HG03039 (cell line): ENCODE results near the gene DNAJC8.

Source experiments
- ATAC-seq: cut with Tn5 transposase; IDR thresholded peaks from one replicate; pipeline ENCODE4 v1.9.1; 2021; ENCODE audit warnings: mild to moderate bottlenecking, moderate library complexity; ENCODE audit not compliant: unreplicated experiment

DNAJC8 gene

DNA sequence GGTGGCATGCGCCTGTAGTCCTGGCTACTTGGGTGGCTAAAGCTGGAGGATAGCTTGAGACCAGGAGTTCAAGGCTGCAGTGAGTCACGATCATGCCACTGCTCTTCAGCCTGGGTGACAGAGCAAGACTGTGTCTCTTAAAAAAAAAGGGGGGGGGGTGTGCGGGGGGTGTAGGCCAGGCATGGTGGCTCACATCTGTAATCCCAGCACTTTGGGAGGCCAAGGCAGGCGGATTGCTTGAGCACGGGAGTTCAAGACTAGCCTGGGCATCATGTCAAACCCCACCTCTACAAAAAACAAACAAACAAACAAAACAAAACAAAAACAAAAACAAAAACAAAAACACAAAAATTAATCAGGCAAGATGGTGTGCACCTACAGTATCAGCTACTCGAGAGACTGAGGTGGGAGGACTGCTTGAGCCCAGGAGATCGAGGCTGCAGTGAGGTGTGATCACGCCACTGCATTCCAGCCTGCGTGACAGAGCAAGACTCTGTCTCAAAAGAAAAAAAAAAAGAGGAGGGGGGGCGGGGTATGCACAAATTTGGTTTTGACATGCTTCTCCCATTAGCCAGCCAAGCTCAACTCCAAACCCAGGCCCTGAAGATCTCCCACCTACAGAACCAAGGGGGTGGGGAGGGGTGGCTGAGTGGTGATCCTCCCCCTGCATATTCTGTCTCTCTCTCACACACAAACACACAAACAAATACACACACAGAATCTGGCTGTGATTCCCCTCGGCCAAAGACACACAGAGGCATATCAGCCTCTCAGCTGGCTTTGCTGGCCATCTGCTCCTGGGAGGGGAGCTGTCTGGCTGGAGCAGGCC, 59.5 kb downstream of the DNAJC8 start:
- no peak for ATAC-seq

DNA sequence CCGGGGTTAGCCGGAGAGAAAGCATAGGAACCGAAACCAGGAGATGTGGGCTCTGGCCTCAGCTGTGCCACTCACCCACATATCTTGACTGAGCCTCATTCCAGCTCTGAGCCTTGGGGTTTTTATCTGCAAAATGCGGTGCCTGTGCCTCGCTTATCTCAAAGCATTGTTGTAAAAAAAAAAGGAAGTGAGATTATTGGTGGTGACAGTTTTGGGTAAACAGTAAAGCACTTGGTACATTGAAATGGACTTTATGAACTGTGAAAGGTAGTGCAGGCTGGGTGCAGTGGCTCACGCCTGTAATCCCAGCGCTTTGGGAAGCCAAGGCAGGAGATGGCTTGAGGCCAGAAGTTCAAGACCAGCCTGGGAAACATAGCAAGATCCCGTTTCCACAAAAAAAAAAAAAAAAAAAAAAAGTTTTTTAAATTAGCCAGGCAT, 60.1 kb downstream of the DNAJC8 start:
- ATAC-seq: peak; percentile 46

DNA sequence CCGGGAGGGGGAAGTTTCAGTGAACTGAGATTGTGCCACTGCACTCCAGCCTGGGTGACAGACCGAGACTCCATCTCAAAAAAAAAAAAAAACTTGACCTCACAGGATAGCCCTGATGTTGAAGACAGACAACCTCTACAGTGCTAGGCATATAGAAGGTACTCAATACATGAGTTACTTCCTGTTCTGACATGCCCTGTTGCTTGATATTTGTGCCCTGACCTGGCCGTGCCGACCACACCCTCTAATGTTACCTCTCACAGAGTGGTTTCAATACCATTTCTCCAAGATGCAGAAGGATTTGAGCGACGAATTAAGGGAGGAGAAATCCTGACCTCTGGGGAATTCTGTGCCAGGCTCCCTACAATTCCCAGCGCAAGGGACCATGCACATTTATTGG, 61.6 kb downstream of the DNAJC8 start:
- no peak for ATAC-seq

DNA sequence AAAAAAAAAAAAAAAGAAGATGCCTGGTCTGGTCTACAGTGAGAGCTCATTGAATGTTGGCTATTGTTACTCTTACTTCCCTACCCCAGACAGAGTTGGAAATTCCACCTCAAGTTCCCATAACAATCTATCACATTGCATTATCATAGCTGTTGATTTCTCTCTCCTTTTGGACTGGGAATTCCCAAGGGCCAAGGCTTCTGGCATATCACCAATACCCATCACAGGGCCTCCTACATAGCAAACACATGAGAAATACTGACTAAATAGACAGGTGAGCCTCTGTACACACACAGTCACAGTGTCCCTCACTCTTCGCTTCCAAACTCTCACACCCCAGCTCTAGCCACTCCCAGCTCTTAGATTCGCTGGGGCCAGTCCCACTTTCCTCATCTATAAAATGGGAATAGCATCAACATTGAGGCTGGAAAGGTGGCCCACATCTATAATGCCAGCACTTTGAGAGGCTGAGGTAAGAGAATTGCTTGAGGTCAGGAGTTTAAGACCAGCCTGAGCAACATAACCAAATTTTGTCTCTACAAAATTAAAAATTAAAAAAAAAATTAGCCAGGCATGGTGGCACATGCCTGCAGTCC, 62.7 kb downstream of the DNAJC8 start:
- ATAC-seq: no peak

DNA sequence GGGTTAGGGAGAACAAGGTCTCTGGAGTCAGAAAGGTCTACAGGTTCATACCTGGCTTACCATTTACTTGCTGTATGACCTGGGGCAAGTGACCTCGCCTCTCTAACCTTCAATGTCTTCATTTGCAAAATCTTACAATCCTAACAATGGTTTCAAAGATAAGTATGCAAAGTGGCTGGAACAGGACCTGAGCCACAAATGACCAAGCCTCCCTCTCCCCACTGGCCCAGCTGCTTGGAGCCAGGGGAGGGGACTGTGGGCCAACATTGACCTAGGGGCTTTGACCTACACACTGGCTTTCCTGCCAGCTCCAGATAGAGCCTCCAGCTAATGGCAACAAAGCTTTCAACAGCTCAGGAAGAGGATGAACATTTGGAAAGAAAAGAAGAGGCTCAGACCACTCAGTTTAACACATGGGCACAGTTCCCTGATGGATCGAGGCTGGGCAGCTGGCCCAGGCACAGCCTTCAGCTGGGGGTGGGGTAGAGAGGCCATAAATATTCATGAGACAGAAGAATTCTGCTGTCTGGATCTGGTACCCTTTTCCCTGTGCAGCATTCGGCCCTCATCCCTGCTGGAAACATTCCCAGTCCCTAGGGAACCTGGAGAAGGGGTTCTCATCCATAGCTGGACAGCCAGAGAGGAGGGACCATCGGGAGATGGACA, 69.2 kb downstream of the DNAJC8 start:
- no peak for ATAC-seq

DNA sequence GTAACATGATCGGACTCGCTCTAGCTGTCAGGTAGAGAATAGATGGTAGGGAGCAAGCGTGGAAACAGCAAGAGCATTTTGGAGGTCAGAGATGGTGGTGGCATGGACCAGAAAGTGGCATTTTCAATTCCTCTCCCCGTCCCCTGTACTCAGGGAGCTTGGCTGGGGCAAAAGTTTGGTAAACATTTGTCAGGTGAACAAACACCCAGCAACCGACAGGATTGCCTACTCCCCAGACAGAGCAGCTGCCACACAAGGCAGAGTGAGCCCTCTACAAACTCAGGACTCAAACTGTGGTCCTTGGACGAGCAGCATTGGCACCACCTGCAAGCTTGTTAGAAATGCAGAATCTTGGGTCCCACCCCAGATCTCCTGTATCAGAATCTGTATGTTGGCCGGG, 70.7 kb downstream of the DNAJC8 start:
- no peak for ATAC-seq

DNA sequence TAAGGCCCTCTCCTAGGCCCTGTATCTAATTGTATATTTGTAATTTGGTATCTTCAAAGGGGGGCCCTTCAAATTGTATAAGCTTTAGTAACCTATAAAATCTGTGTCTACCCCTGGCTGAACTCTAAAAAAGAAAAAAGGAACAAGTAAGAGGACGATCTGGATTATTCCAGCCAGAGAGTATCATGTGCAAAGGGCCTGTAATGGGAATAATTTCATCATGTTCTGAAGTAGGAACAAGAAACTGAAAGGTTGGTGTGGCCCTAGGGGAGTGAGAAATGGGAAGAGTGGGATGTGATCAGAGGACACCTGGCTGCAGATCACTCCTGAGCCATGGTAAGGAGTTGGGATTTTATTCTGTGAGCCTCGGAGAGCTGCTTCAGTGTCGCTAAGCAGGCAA, 71.1 kb downstream of the DNAJC8 start:
- ATAC-seq: no peak

DNA sequence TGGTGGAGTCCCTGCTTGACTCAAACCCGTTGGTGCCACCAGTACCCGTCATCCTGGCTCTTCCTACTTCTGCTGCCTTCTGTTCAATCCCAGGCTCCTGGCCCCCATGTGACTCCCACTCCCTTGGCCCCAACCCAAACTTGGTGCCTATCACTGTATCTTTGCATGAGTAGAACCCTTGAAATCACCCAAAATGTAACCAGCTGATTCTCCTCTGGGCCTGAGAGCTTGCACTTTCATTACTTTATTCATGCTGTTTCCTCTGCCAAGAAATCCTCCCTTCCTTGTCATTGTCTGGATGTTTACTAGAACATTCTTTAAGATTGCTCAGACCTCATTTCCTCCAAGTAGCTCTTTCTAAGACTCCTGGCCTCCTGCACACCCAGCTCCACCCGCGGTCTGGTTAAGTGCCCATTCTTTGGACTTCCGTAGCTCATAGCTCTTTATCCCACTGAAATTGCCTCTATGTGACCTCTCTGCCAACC, 72.0 kb downstream of the DNAJC8 start:
- no peak for ATAC-seq

DNA sequence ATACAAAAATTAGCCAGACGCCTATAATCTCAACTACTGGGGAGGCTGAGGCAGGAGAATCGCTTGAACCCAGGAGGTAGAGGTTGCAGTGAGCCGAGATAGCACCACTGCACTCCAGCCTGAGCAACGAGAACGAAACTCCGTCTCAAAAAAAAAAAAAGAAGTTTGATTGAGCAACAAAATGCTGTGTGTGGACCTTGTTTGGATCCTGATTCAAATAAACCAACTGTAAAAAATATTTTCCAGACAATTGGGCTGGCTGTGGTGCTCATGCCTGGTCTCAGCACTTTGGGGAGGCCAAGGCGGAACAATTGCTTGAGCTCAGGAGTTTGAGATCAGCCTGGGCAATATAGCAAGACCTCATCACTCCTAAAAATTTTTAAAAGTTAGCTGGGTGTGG, 73.1 kb downstream of the DNAJC8 start:
- no peak for ATAC-seq

DNA sequence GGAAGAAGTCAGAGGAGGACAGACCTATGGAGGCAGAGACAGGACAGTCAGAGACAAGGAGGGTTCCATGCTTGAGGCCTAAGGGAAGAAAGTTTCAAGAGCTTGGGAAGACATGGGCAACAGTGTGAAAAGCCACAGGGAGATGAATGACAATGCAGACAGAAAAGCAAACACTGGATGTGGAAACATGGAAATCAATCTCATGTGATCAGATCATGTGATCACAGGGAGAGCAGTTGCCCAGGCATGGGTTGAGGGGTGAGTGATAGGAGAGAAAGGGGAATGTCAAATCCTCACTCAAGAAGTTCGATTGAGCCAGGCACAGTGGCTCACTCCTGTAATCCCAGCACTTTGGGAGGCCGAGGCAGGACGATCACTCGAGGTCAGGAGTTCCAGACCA, 73.6 kb downstream of the DNAJC8 start:
- no peak for ATAC-seq

DNA sequence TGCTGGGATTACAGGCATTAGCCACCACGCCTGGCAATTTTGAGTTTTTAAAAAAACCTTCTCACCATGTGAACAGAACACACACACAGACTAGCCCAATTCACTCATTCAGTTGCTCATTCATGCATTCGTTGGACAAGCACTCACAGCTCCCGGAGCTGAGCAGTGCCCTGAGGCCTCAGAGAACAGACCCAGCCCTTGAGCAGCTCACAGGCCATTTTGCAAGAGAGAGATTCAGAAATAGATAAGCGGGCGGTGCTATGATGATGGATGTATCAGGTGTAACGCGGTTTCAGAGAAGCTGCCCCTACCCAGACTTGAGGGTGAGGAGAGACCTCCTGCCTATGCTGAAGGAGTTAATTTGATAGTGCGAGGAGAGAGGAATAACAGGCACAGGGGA, 74.9 kb downstream of the DNAJC8 start:
- ATAC-seq: no peak

DNA sequence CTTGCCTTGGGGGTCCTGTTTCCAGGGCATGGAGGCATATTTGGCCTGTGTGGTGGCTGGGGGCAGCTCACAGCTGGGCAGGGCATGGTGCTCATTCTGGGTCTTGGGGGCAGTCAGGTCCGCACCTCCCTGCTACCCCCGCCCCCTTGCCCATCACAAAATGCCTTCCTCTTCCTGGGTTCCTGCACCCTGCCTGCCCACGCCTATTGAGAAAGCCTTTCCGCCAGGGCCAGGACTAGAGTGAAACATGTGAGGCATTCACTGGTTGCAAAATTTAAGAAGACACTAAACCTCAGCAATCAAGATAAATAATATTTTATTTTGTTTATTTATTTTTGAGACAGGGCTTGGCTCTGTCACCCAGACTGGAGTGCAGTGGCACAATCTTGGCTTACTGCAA, 76.0 kb downstream of the DNAJC8 start:
- no peak for ATAC-seq

DNA sequence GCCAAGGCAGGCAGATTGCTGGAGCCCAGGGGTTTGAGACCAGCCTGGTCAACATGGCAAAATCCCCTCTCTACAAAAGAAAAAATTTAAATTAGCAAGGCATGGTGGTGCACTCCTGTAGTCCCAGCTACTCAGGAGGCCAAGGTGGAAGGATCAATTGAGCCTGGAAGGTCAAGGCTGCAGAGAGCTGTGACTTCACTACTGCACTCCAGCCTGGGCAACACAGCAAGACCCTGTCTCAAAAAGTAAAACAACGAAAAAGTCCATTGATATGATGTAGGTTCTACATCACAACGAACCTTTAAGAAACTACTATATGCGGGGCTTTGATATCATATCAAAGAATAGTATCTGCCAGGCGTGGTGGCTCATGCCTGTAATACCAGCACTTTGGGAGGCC, 77.2 kb downstream of the DNAJC8 start:
- ATAC-seq: no peak

DNA sequence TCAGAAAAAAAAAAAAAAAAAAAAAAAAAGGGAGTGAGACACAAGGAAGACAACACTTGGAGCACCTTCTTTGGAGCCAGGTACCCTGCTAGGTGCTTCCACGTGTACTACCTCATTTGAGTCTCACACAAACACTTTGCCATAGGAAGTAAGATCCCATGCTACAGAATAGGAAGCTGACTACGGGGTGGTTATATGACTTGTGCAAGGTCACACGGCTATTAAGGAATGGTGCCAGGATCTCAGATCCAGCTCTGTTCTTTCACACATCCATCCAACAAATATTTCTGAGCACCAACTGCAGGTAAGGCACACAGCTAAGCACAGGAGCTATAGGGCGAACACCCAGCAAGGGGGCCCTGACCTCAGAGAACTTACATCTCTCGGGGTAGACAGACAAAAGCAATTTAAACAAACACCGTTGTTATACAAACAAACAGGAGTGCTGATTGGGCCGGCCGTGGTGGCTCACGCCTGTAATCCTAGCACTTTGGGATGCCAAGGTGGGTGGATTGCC, 78.7 kb downstream of the DNAJC8 start:
- no peak for ATAC-seq
